ENCODE data around the gene FAM83B.

DNA sequence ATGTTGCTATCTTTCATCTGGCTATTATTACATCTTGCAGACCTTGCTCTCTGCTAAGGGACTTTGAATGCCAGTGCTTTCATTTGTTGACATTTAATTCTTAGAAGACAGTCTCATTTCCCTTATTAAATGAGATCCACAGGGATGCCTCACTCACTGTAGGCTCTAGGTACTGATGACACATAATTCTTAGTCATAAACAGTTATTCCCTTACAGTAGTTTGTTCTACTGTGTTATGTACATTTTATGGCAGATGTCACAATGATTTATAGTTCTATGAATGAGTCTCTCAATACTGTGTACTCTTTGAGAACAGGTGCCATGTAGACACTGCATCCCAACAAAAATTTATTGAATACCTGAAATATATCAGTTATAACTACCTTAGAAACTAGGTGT is 70.3 kb downstream of the FAM83B start:
- no peak for TF ChIP-seq ZNF70 (CRISPR knock-in tag; IDR thresholded peaks at IDR 0.05)
- TF ChIP-seq, protein P1, sequence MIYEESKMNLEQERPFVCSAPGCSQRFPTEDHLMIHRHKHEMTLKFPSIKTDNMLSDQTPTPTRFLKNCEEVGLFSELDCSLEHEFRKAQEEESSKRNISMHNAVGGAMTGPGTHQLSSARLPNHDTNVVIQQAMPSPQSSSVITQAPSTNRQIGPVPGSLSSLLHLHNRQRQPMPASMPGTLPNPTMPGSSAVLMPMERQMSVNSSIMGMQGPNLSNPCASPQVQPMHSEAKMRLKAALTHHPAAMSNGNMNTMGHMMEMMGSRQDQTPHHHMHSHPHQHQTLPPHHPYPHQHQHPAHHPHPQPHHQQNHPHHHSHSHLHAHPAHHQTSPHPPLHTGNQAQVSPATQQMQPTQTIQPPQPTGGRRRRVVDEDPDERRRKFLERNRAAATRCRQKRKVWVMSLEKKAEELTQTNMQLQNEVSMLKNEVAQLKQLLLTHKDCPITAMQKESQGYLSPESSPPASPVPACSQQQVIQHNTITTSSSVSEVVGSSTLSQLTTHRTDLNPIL (CRISPR knock-in tag; IDR thresholded peaks at IDR 0.05; ENCODE audit: low read depth): no peak
- TF ChIP-seq CSDC2 (CRISPR knock-in tag; IDR thresholded peaks at IDR 0.05): no peak
- TF ChIP-seq ESRRG (CRISPR knock-in tag; IDR thresholded peaks at IDR 0.05): no peak
- no peak for TF ChIP-seq OSR1 (CRISPR knock-in tag; IDR thresholded peaks at IDR 0.05)
- no peak for TF ChIP-seq CSRNP3 (CRISPR knock-in tag; IDR thresholded peaks at IDR 0.05)
- no peak for TF ChIP-seq GLIS3 (CRISPR knock-in tag; IDR thresholded peaks at IDR 0.05)
- no peak for TF ChIP-seq BACH2 (CRISPR knock-in tag; IDR thresholded peaks at IDR 0.05; ENCODE audit: borderline replicate concordance)
- TF ChIP-seq RARB (CRISPR knock-in tag; IDR thresholded peaks at IDR 0.05): no peak
- TF ChIP-seq, protein P2, sequence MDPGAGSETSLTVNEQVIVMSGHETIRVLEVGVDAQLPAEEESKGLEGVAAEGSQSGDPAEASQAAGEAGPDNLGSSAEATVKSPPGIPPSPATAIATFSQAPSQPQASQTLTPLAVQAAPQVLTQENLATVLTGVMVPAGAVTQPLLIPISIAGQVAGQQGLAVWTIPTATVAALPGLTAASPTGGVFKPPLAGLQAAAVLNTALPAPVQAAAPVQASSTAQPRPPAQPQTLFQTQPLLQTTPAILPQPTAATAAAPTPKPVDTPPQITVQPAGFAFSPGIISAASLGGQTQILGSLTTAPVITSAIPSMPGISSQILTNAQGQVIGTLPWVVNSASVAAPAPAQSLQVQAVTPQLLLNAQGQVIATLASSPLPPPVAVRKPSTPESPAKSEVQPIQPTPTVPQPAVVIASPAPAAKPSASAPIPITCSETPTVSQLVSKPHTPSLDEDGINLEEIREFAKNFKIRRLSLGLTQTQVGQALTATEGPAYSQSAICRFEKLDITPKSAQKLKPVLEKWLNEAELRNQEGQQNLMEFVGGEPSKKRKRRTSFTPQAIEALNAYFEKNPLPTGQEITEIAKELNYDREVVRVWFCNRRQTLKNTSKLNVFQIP (CRISPR knock-in tag; IDR thresholded peaks at IDR 0.05; ENCODE audit: borderline replicate concordance, low read depth): no peak
- no peak for TF ChIP-seq PATZ1 (CRISPR knock-in tag; IDR thresholded peaks at IDR 0.05; ENCODE audit: borderline replicate concordance)
- no peak for TF ChIP-seq ARNTL (CRISPR knock-in tag; IDR thresholded peaks at IDR 0.05; ENCODE audit: borderline replicate concordance, low read depth)
- TF ChIP-seq ZNF8 (CRISPR knock-in tag; IDR thresholded peaks at IDR 0.05): no peak
- no peak for TF ChIP-seq SNAI2 (CRISPR knock-in tag; IDR thresholded peaks at IDR 0.05)
